Kidney epithelial cell (primary cell): Measurements from ENCODE around the gene CHCHD3. TPM values are rescaled to one million over a fixed set of nuclear protein-coding genes. Genes with fewer than 3 reads are reported as not detected.

Experiments used
- DNase-seq: peaks from one replicate; pipeline ENCODE4 v3.0.0-alpha.2; 2010; ENCODE audit warnings: low read depth
- H3K27me3 ChIP-seq: 2 replicates; pipeline ENCODE4 v1.6.0; 2011; ENCODE audit warnings: low read length; ENCODE audit not compliant: control insufficient read depth, insufficient read depth
- H3K36me3 ChIP-seq: 2 replicates; pipeline ENCODE4 v1.5.1; 2011; ENCODE audit warnings: low read length; ENCODE audit not compliant: control insufficient read depth, insufficient read depth
- H3K4me3 ChIP-seq: 2 replicates; pipeline ENCODE4 v1.5.1; 2011; ENCODE audit warnings: low read depth, mild to moderate bottlenecking, control low read depth, low read length
- CTCF ChIP-seq: IDR thresholded peaks from 2 replicates; pipeline ENCODE4 v1.5.1; 2011; ENCODE audit warnings: mild to moderate bottlenecking, moderate library complexity, low read length, control low read depth, inconsistent platforms; ENCODE audit not compliant: insufficient read depth, poor library complexity, severe bottlenecking
- total RNA-seq: library from RNA; depleted of rRNA; stranded (reverse); fragments of >200 nt; gene quantifications from 2 replicates; pipeline ENCODE4 v1.2.3, GENCODE V29; 2015

Gene CHCHD3
- total RNA-seq, 1 donor from 2014 or later, result 119 TPM

GRCh38 chr7:133019590-133019989, 62.3 kb downstream of the CHCHD3 start:
- no peak for TF ChIP-seq CTCF
- Histone ChIP-seq H3K36me3 (no peaks in the 10 kb centered on the region), H3K27me3 (no peaks in the 10 kb centered on the region), H3K4me3 (no peak overlapping the region)
- no peak for DNase-seq

- Histone ChIP-seq H3K4me3 (no peak overlapping the region), H3K36me3 (no peaks in the 10 kb centered on the region), H3K27me3 (no peaks in the 10 kb centered on the region)
- TF ChIP-seq CTCF, result no peak
- no peak for DNase-seq
Observed at GRCh38 chr7:133016604-133017003, 65.3 kb downstream of the CHCHD3 start.

DNA sequence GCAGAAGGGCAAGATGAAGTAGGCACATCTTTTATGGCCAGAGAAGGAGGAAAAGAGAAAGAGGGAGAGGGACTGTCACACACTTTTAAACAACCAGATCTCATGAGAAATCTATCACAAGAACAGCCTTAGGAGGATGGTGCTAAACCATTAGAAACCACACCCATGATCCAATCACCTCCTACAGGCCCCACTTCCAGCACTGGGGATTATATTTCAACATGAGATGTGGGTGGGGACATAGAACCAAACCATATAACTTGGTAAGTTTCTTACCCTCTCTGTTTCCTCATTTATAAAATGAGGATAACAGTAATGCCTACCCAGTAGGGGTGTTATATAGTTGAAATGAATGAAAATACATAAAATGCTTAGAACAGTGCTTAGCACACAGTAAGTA, 66.0 kb downstream of the CHCHD3 start:
- DNase-seq, result no peak
- no peak for TF ChIP-seq CTCF
- Histone ChIP-seq H3K27me3 (no peaks in the 10 kb centered on the region), H3K4me3 (no peak overlapping the region), H3K36me3 (no peaks in the 10 kb centered on the region)

GRCh38 chr7:133011746-133012145, 70.1 kb downstream of the CHCHD3 start:
- Histone ChIP-seq H3K4me3 (no peak overlapping the region), H3K27me3 (no peaks in the 10 kb centered on the region), H3K36me3 (no peaks in the 10 kb centered on the region)
- DNase-seq, result no peak
- TF ChIP-seq CTCF, result no peak

- DNase-seq, result no peak
- H3K27me3 ChIP-seq, result no peaks in the 10 kb centered on the region
- no peak overlapping the region for H3K4me3 ChIP-seq
- no peak for TF ChIP-seq CTCF
- H3K36me3 ChIP-seq, result no peaks in the 10 kb centered on the region
Observed at GRCh38 chr7:133009426-133010252, 72.3 kb downstream of the CHCHD3 start.

DNA sequence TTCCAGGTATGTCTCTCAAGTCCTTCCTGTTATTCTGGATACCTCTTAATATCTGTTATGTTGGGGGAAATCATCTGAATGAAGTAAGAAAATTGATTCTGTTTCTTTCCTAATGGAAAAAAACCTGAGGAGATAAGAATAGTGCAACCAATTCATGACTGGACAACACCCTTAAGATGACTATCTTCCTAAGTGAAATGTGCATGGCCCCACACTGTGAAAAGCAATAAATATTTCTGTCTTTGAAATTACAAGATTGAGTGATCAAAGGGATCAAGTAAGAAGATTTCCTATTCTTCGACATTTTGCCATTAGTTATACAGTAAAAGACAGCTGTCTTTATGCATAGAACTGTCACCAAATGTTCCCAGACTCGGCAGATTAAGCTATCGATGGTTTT, 73.9 kb downstream of the CHCHD3 start:
- no peaks in the 10 kb centered on the region for H3K27me3 ChIP-seq
- H3K4me3 ChIP-seq, result no peak overlapping the region
- DNase-seq, result no peak
- no peaks in the 10 kb centered on the region for H3K36me3 ChIP-seq
- no peak for TF ChIP-seq CTCF
